ENCODE results near the gene SMARCD1. TPM values are rescaled to one million over a fixed set of nuclear protein-coding genes. Genes with fewer than 3 reads are reported as not detected.
A peak's percentile ranks its signal among the peaks of the same experiment; 100 is the strongest.

The SMARCD1 gene
- total RNA-seq, 4 donors from 2014 or later: 20.3 to 72.4 (median 45.2) TPM

DNA sequence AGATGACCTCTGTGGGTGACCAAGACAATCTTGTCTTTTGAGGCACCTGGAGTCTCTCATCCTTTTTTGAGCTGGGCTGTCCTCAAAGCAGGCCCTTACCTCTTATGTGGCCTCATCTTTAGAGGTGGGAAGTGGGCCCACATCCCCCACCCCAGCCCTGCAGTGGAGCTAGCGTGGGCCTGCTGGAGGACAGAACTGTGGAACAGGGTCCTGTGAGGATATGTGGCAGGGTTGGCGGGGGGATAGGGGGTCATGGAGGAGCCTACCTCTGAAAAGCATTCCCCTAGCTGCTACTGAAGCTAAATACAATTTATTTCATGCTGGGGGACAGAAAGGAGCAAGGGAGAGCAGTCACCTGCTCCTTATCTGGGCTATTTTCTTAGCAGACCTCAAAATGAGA, 18.2 kb downstream of the SMARCD1 start:
- 80% methylated on average over 1 of the region's 2 CpGs for WGBS
- Histone ChIP-seq H3K4me3 (no peak overlapping the region), H3K36me3 (peaks cover 19 to 33% (median 24%) of the 10 kb centered on the region in 4 donors), H3K9me3 (no peaks in the 10 kb centered on the region), H3K4me1 (peaks cover 21 to 27% (median 23%) of the 10 kb centered on the region in 4 donors), H3K27ac (replicated peaks in 1 of 4) (peak overlapping the region in 3 of 4 donors; percentile 5 to 44 (median 36)), H3K27me3 (no peaks in the 10 kb centered on the region)
- no peak for DNase-seq (ENCODE audit: extremely low spot score)
- TF ChIP-seq POLR2AphosphoS5 (IDR thresholded peaks at IDR 0.05): no peak
- TF ChIP-seq EP300 (IDR thresholded peaks at IDR 0.05): no peak
- TF ChIP-seq, protein P1, sequence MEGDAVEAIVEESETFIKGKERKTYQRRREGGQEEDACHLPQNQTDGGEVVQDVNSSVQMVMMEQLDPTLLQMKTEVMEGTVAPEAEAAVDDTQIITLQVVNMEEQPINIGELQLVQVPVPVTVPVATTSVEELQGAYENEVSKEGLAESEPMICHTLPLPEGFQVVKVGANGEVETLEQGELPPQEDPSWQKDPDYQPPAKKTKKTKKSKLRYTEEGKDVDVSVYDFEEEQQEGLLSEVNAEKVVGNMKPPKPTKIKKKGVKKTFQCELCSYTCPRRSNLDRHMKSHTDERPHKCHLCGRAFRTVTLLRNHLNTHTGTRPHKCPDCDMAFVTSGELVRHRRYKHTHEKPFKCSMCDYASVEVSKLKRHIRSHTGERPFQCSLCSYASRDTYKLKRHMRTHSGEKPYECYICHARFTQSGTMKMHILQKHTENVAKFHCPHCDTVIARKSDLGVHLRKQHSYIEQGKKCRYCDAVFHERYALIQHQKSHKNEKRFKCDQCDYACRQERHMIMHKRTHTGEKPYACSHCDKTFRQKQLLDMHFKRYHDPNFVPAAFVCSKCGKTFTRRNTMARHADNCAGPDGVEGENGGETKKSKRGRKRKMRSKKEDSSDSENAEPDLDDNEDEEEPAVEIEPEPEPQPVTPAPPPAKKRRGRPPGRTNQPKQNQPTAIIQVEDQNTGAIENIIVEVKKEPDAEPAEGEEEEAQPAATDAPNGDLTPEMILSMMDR (IDR thresholded peaks at IDR 0.05): no peak
- no peak for TF ChIP-seq POLR2A (IDR thresholded peaks at IDR 0.05; ENCODE audit: low read depth)
- intact Hi-C loops (cut with DNase I): no loop called here

DNA sequence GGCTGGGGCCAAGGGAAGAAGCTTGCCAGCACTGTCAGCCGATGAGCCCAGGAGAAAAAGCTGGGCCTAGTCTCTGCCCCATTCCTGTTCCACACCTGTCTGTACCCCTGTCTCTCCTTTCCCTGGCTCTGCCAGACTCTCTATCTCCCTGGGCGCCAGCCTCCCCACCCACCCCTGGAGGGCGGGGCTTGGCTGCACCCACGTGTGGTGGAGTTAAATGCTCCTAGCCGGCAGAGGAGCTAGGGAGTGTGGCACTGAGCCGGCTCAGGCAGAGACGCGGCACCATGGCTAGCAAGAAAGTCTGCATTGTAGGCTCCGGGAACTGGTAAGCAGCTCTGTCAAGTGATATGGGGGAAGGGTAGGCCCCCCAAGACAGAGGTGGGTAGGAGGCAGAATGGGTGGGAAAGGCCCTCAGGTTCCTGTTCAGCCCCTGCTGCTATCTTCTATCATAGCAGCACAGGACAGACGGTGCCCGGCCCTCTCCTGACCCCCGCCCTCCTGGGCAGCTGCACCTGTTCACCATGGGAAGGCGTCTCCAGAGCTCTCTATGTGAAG, 18.7 kb downstream of the SMARCD1 start, which contains the start of gene GPD1:
Gene GPD1, plus strand, starts transcription at position 242 of the 555 bp plus-strand sequence. Its CDS starts 43 bp downstream, at position 285.
- no peak for TF ChIP-seq POLR2A (IDR thresholded peaks at IDR 0.05; ENCODE audit: low read depth)
- peak; percentile 40 to 63 for TF ChIP-seq POLR2AphosphoS5 (IDR thresholded peaks at IDR 0.05)
- TF ChIP-seq, protein P1 (IDR thresholded peaks at IDR 0.05): peak in 1 of 3 experiments; percentile 7
- TF ChIP-seq EP300 (IDR thresholded peaks at IDR 0.05): no peak
- H3K27me3 ChIP-seq: no peaks in the 10 kb centered on the region
- H3K4me1 ChIP-seq: peaks cover 21 to 27% (median 23%) of the 10 kb centered on the region in 4 donors
- no peak for DNase-seq (ENCODE audit: extremely low spot score)
- intact Hi-C loops (cut with DNase I): no loop called here
- no peaks in the 10 kb centered on the region for H3K9me3 ChIP-seq
- H3K4me3 ChIP-seq: peak within 1 kb of the TSS in 1 of 4 donors; percentile 10
- 18% methylated on average over 13 of the region's 13 CpGs for WGBS
- peak within 1 kb of the TSS in 3 of 4 donors; percentile 5 to 44 (median 36) for H3K27ac ChIP-seq (replicated peaks in 1 of 4)
- peaks cover 14 to 28% (median 19%) of the 10 kb centered on the region in 4 donors for H3K36me3 ChIP-seq

DNA sequence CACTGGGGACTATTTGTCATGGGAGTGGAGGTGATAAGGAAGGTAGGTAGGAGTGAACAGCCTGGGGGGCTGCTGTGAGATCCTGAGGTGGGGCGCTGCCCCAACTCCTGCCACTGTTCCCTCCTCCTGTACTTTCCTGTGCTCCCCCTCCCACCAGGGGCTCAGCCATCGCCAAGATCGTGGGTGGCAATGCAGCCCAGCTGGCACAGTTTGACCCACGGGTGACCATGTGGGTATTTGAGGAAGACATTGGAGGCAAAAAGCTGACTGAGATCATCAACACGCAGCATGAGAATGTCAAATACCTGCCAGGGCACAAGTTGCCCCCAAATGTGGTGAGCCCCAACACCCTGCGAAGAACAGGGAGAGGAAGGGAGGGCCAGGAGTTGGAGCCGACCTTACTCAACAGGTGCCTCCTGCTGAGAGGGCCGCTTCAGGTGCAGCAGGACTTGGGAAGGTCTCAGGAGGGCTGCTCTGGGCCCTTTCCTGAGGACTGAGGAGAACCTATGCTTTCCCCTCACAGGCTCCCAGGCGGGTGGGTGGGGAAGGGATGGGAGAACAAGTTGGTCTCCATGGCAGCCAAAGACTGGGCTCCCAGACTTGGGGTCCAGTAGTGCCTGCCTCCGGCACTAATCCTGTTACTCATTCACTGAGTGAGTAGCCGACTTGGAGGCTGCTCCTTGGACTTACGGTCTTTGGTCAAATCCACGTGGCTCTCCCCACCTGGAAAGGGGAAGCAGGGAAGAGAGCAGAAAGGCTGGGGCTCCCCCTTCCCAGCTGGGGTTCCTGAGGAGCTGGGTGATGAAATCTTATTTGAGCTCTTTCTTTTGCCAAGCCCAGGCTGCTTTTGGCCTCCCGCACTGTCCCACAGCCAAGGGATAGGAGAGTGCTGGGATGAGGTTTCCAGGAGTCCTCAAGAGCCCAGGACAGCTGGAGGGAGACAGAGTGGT, 19.6 kb downstream of the SMARCD1 start:
- Histone ChIP-seq H3K9me3 (no peaks in the 10 kb centered on the region), H3K4me3 (no peak overlapping the region), H3K4me1 (peaks cover 24 to 31% (median 28%) of the 10 kb centered on the region in 4 donors), H3K27me3 (no peaks in the 10 kb centered on the region), H3K36me3 (peaks cover 6 to 20% (median 10%) of the 10 kb centered on the region in 4 donors), H3K27ac (replicated peaks in 1 of 4) (no peak overlapping the region)
- intact Hi-C loops (cut with DNase I): no loop called here
- DNase-seq (ENCODE audit: extremely low spot score): no peak
- 79% methylated on average over 13 of the region's 14 CpGs for WGBS
- TF ChIP-seq, protein P1 (IDR thresholded peaks at IDR 0.05): no peak
- TF ChIP-seq EP300 (IDR thresholded peaks at IDR 0.05) (no peak), POLR2A (IDR thresholded peaks at IDR 0.05; ENCODE audit: low read depth) (no peak), POLR2AphosphoS5 (IDR thresholded peaks at IDR 0.05) (no peak)

DNA sequence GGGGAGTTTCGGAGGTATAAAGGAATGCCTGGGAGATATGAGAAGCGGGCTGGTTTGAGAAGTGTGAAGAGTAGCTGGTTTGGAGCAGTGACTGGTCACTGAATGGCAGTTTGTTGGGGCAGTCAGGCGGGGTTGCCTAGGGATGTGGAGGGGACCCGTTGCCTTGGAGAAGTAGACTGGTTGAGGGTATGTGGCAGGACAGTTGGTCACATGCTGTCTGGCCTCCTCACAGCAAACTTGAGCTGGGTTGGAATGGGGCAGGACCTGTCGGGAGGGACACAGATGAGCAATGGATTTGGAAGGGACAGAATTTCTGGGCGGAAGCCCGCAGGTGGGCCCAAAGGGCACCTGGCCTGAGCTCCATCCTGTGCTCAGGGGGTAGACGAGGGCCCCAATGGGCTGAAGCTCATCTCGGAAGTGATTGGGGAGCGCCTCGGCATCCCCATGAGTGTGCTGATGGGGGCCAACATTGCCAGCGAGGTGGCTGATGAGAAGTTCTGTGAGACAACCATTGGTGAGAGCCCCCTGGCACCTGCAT, 20.8 kb downstream of the SMARCD1 start:
- Histone ChIP-seq H3K4me1 (peaks cover 33 to 44% (median 40%) of the 10 kb centered on the region in 4 donors), H3K9me3 (no peaks in the 10 kb centered on the region), H3K36me3 (peaks cover 0 to 7% (median 0%) of the 10 kb centered on the region in 4 donors), H3K27me3 (no peaks in the 10 kb centered on the region), H3K4me3 (no peak overlapping the region), H3K27ac (replicated peaks in 1 of 4) (no peak overlapping the region)
- DNase-seq (ENCODE audit: extremely low spot score): no peak
- WGBS: 96% methylated on average over 7 of the region's 12 CpGs
- TF ChIP-seq EP300 (IDR thresholded peaks at IDR 0.05) (no peak), POLR2AphosphoS5 (IDR thresholded peaks at IDR 0.05) (no peak)
- TF ChIP-seq, protein P1 (IDR thresholded peaks at IDR 0.05): no peak
- intact Hi-C loops (cut with DNase I): no loop called here

Measured in esophagus muscularis mucosa (tissue), 4 donors.